Natural killer cell (primary cell): ENCODE data around the gene LYZL1. TPM values are rescaled to one million over a fixed set of nuclear protein-coding genes. Genes with fewer than 3 reads are reported as not detected.

Source experiments
- ATAC-seq, 3 donors: fragments of 150-1000 bp in 2 of 3; fragments of 200-7000 bp in 1 of 3; cut with Tn5 transposase; 1 replicate in 1 of 3; 2 replicates in 2 of 3; pipeline ENCODE4 v1.10.0; 2021; ENCODE audit warnings: mild to moderate bottlenecking in 2 of 3, moderate library complexity in 2 of 3
- DNase-seq, 2 donors: peaks; one replicate each; pipeline versions ENCODE4 v3.0.0 to v3.0.0-alpha.2; 2013 to 2021; ENCODE audit warnings: mixed read lengths in 1 of 2
- H3K27ac ChIP-seq: one replicate; pipeline ENCODE4 v1.5.1; 2013; ENCODE audit warnings: mild to moderate bottlenecking, low read length
- H3K27me3 ChIP-seq: one replicate; pipeline ENCODE4 v1.6.1; 2013; ENCODE audit warnings: low read length; ENCODE audit not compliant: control insufficient read depth, insufficient read depth
- H3K36me3 ChIP-seq: one replicate; pipeline ENCODE4 v1.6.1; 2013; ENCODE audit warnings: low read length; ENCODE audit not compliant: control insufficient read depth, insufficient read depth
- H3K4me1 ChIP-seq: one replicate; pipeline ENCODE4 v1.6.1; 2013; ENCODE audit warnings: low read length; ENCODE audit not compliant: control insufficient read depth, insufficient read depth
- H3K4me3 ChIP-seq: one replicate; pipeline ENCODE4 v1.5.1; 2013; ENCODE audit warnings: low read length
- H3K9me3 ChIP-seq: one replicate; pipeline ENCODE4 v1.6.1; 2013; ENCODE audit warnings: low read length; ENCODE audit not compliant: control insufficient read depth, insufficient read depth
- H3K27ac Mint-ChIP-seq, 2 donors: one replicate each; pipeline ENCODE4 v1.8.0; 2022; ENCODE audit warnings: mild to moderate bottlenecking in 2 of 2, mixed read lengths in 2 of 2, moderate library complexity in 1 of 2
- H3K27me3 Mint-ChIP-seq, 2 donors: one replicate each; pipeline ENCODE4 v1.8.0; 2022; ENCODE audit warnings: low read depth in 2 of 2, mixed read lengths in 2 of 2
- H3K36me3 Mint-ChIP-seq: one replicate; pipeline ENCODE4 v1.8.0; 2022; ENCODE audit warnings: mixed read lengths
- H3K4me1 Mint-ChIP-seq, 2 donors: one replicate each; pipeline ENCODE4 v1.8.0; 2022; ENCODE audit warnings: mixed read lengths in 2 of 2
- H3K4me3 Mint-ChIP-seq: one replicate; pipeline ENCODE4 v1.8.0; 2022; ENCODE audit warnings: mild to moderate bottlenecking, moderate library complexity, mixed read lengths
- H3K9me3 Mint-ChIP-seq, 2 donors: one replicate each; pipeline ENCODE4 v1.8.0; 2022; ENCODE audit warnings: mixed read lengths in 2 of 2
- CTCF ChIP-seq: fragments of 200-600 bp; IDR thresholded peaks from one replicate; pipeline ENCODE4 v1.8.0; 2022; ENCODE audit warnings: antibody characterized with exemption
- WGBS: methylation state at CpG from one replicate; pipeline ENCODE4 v1.1.7; 2013; ENCODE audit warnings: missing lambda C conversion rate; ENCODE audit not compliant: insufficient coverage; 5-methylcytosine and 5-hydroxymethylcytosine counted together
- intact Hi-C: fragments of 100-400 bp; cut with micrococcal nuclease; formaldehyde crosslinking; loops from one replicate; pipeline ENCODE4 v1.14.2; 2022
- total RNA-seq, 4 donors: library from RNA; stranded (reverse); fragments of 120-200 nt in 1 of 4; gene quantifications; one replicate each; pipeline versions ENCODE4 v1.2.3 to v1.2.4, GENCODE V29; 2013 to 2022

LYZL1 gene
- total RNA-seq, 3 donors from 2014 or later (not counting 1 experiment from before 2014, with no cell fraction given), result not detected

GRCh38 chr10:29257784-29258135, 31.1 kb upstream of the LYZL1 start:
- DNase-seq, result no peak
- 83% methylated on average over 3 of the region's 3 CpGs for WGBS
- no peaks in the 10 kb centered on the region for H3K4me1 Mint-ChIP-seq
- H3K27me3 Mint-ChIP-seq, result peaks cover 18 to 36% of the 10 kb centered on the region in 2 donors
- no peaks in the 10 kb centered on the region for H3K4me1 ChIP-seq
- no peak overlapping the region for H3K27ac Mint-ChIP-seq
- intact Hi-C loops, result no loop called here
- ATAC-seq, result no peak
- peaks cover 0 to 1% of the 10 kb centered on the region in 2 donors for H3K9me3 Mint-ChIP-seq
- no peaks in the 10 kb centered on the region for H3K36me3 ChIP-seq
- H3K27ac ChIP-seq, result no peak overlapping the region
- no peaks in the 10 kb centered on the region for H3K27me3 ChIP-seq
- no peak overlapping the region for H3K4me3 Mint-ChIP-seq
- no peaks in the 10 kb centered on the region for H3K36me3 Mint-ChIP-seq
- no peaks in the 10 kb centered on the region for H3K9me3 ChIP-seq
- TF ChIP-seq CTCF, result no peak
- no peak overlapping the region for H3K4me3 ChIP-seq

GRCh38 chr10:29259498-29259897, 29.4 kb upstream of the LYZL1 start:
- WGBS, result 72% methylated on average over 2 of the region's 2 CpGs
- Mint-ChIP-seq H3K27ac (no peak overlapping the region), H3K4me1 (no peaks in the 10 kb centered on the region), H3K4me3 (no peak overlapping the region), H3K9me3 (peaks cover 0 to 2% of the 10 kb centered on the region in 2 donors), H3K27me3 (peaks cover 10 to 29% of the 10 kb centered on the region in 2 donors), H3K36me3 (no peaks in the 10 kb centered on the region)
- TF ChIP-seq CTCF, result no peak
- Histone ChIP-seq H3K36me3 (no peaks in the 10 kb centered on the region), H3K4me1 (no peaks in the 10 kb centered on the region), H3K27ac (no peak overlapping the region), H3K27me3 (no peaks in the 10 kb centered on the region), H3K4me3 (no peak overlapping the region), H3K9me3 (no peaks in the 10 kb centered on the region)
- intact Hi-C loops, result no loop called here
- DNase-seq (no peak), ATAC-seq (no peak)

GRCh38 chr10:29263506-29263905, 25.4 kb upstream of the LYZL1 start:
- no peak overlapping the region for H3K4me3 Mint-ChIP-seq
- no peak for TF ChIP-seq CTCF
- DNase-seq (no peak), ATAC-seq (no peak)
- H3K4me3 ChIP-seq, result no peak overlapping the region
- H3K27me3 Mint-ChIP-seq, result peaks cover 0 to 7% of the 10 kb centered on the region in 2 donors
- no peaks in the 10 kb centered on the region for H3K4me1 ChIP-seq
- no peaks in the 10 kb centered on the region for H3K36me3 ChIP-seq
- H3K9me3 Mint-ChIP-seq, result peaks cover 0 to 2% of the 10 kb centered on the region in 2 donors
- H3K4me1 Mint-ChIP-seq, result no peaks in the 10 kb centered on the region
- no peaks in the 10 kb centered on the region for H3K27me3 ChIP-seq
- no peaks in the 10 kb centered on the region for H3K36me3 Mint-ChIP-seq
- WGBS, result 93% methylated on average over 8 of the region's 8 CpGs
- H3K27ac Mint-ChIP-seq, result no peak overlapping the region
- no peaks in the 10 kb centered on the region for H3K9me3 ChIP-seq
- intact Hi-C loops, result no loop called here
- H3K27ac ChIP-seq, result no peak overlapping the region

- no peaks in the 10 kb centered on the region for H3K9me3 ChIP-seq
- ATAC-seq (no peak), DNase-seq (no peak)
- H3K27me3 Mint-ChIP-seq, result peaks cover 0 to 7% of the 10 kb centered on the region in 2 donors
- H3K27me3 ChIP-seq, result no peaks in the 10 kb centered on the region
- H3K9me3 Mint-ChIP-seq, result peaks cover 0 to 2% of the 10 kb centered on the region in 2 donors
- H3K4me3 ChIP-seq, result no peak overlapping the region
- WGBS, result 89% methylated on average over 5 of the region's 7 CpGs
- H3K27ac Mint-ChIP-seq, result no peak overlapping the region
- intact Hi-C loops, result no loop called here
- TF ChIP-seq CTCF, result no peak
- no peaks in the 10 kb centered on the region for H3K4me1 ChIP-seq
- H3K36me3 Mint-ChIP-seq, result no peaks in the 10 kb centered on the region
- H3K4me3 Mint-ChIP-seq, result no peak overlapping the region
- H3K36me3 ChIP-seq, result no peaks in the 10 kb centered on the region
- H3K4me1 Mint-ChIP-seq, result no peaks in the 10 kb centered on the region
- H3K27ac ChIP-seq, result no peak overlapping the region
These were observed 23.6 kb upstream of the LYZL1 start for GRCh38 chr10:29265210-29265768.
